ENCODE data around the gene HHEX.

DNA sequence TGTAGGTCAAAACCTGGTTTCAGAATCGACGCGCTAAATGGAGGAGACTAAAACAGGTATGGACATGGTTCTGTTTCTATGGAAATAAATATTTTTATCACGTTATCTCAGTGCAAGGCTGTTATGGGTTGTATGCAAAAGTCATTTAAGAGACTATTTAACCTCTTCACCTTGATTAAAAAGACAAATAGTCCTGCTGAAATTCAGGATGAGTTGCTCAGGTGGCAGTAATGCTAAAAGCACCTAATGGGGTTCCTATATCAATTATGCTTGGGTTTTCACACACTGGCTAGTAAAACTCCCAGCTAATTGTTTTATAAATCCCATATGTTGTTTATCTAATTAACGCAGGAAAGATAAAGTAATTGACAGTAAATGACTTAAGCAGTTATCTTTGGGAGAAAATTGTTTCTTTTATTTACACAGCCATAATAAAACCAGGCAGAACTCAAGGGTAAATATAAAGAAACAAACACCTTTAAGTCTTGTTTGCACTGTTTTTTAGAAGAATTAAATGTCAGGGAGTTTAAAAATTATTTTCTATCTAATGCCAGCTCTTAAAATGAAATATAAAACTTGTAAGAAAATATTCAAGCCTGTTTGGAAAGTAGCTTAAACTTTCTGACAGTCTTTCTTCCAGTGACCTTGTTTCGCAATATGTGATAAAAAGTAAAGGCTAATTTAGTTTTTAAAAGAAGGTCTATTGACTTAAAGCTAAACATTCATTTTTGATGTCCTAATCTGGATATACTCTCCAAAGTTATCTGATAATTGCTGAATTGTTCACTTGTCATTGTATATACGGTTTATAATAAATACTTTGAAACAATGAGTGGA, 3.2 kb downstream of the HHEX start:
- TF ChIP-seq POLR2A (IDR thresholded peaks at IDR 0.05), result no peak
- TF ChIP-seq, protein P1, sequence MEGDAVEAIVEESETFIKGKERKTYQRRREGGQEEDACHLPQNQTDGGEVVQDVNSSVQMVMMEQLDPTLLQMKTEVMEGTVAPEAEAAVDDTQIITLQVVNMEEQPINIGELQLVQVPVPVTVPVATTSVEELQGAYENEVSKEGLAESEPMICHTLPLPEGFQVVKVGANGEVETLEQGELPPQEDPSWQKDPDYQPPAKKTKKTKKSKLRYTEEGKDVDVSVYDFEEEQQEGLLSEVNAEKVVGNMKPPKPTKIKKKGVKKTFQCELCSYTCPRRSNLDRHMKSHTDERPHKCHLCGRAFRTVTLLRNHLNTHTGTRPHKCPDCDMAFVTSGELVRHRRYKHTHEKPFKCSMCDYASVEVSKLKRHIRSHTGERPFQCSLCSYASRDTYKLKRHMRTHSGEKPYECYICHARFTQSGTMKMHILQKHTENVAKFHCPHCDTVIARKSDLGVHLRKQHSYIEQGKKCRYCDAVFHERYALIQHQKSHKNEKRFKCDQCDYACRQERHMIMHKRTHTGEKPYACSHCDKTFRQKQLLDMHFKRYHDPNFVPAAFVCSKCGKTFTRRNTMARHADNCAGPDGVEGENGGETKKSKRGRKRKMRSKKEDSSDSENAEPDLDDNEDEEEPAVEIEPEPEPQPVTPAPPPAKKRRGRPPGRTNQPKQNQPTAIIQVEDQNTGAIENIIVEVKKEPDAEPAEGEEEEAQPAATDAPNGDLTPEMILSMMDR (IDR thresholded peaks at IDR 0.05), result no peak
